ENCODE results near the gene CCDC186.
"Not testable (repeated sequence)": the region's sequence is repeated elsewhere in the genome, so short reads cannot be mapped to it uniquely, and the experiment has no call there.

The CCDC186 gene

GRCh38 chr10:114172776-114173602 lies 1.0 kb downstream of the CCDC186 start:
- no peak for DNase-seq

DNA sequence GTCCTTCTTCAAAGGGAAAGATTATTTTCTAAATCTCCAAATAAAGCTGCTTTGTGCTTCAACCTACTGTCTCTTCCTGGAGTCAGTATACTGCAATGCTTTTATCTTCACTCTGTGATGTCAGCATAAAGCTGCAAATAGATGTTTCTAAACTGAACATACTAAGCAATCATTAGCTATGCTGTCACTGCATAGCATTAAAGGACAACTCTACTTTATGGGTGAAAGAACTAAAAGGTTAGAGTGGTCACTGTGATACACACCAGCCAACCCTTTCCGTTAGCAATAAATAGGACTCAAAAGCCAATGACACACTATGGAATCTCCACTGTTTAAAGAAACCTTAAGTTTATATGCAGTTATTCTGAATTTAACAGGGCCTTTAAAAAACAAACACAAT lies 1.8 kb downstream of the CCDC186 start:
- DNase-seq = no peak

- no peak for DNase-seq
Observed at GRCh38 chr10:114168450-114169009, 5.5 kb downstream of the CCDC186 start.

DNA sequence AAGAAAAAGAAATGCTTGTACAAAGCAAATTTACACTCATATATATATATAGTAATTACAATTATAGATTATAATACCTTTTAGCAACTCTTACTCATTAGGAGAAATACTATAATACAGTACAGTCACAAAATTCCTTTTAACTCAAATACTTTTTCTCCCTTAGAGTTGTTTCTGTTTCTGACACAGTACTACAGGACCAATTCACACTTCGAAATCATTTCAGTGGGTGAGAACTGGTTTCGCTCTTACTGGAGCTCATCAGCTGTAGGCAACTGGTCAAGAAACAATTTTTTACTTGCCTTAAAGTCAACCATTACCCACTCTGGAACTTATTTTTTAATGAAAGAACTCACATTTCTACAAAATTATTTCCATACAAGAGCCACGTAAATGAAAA lies 6.0 kb downstream of the CCDC186 start:
- no peak for DNase-seq

GRCh38 chr10:114166494-114166893 lies 7.5 kb downstream of the CCDC186 start:
- no peak for DNase-seq

DNA sequence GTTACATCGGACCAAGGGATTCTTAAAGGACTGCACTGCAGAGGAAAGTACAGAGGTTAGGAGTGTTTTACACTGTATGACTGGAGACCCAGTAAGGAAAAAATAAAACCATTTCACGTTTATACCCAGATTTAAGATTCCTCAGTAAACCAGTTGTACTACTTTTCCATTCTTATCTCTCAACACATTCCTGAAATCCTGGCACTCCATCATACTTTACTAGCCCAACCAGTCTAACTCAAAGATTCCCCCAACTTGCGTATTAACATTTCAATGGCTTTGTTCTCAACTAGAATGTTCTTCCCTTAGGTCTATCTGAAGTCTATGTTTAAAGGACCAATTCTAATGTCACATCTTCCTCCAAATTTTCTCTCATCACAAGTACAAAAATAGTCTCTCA lies 8.0 kb downstream of the CCDC186 start:
- DNase-seq = no peak

DNA sequence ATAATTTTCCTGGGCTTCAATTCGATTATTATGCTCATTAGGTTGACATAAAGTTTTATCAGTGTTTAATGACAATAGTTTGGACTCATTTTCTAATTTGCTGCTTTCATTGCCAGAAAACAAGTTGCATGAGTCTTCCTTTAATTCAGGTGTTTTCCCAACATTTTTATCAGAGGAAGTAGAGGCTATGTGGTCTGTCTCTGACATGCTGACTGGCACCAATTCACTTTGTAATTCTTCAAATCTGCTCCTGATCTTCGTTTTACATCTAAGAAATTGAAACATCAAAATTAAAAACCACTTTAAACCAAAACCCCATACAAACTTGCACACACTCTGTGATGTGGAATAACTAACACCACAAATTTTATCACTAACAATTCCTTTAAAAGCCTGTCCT lies 10.9 kb downstream of the CCDC186 start:
- no peak for DNase-seq

GRCh38 chr10:114157912-114158311 lies 16.1 kb downstream of the CCDC186 start:
- DNase-seq = no peak

GRCh38 chr10:114151892-114152291 lies 22.1 kb downstream of the CCDC186 start:
- DNase-seq = no peak

GRCh38 chr10:114151486-114151885 lies 22.5 kb downstream of the CCDC186 start:
- no peak for DNase-seq

- not testable (repeated sequence) for DNase-seq
Observed at GRCh38 chr10:114149476-114149875, 24.5 kb downstream of the CCDC186 start.

DNA sequence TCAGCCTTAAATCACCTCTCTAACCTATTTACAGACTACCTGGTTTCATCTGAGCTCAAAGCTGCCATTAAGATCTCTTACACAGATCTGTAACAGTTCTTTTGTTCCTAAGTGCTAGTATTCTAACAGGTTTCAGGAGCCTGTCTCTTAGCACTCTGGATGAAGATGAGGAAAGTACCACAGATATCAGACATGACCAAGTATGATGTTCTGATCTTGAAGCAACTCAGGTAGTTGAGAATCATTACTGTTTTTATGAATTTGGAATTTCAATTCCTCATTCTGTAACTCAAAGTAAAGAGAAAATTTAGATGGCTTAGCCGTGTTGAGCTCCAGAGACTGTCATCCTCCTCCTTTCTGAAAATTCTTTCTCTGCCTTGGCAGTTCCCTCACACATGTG lies 30.8 kb downstream of the CCDC186 start:
- no peak for DNase-seq

DNA sequence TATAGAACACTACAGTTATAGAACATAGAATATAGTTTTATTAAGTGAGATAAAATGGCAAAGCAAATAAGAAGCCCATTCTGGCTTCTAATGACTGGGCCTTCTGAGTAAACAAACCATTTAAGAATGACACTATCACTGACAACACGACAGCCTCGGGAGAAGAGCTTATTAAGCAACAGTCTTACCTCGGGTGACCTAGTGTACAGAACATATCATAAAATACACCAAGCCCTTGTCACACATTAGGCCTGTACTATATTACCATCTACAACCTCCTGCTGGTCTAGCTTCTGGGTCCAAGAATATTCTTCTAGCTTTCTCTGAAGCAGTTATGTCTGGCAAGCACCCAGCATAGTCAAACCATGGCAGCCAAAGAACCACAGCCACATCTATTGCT lies 32.0 kb downstream of the CCDC186 start:
- DNase-seq = no peak

GRCh38 chr10:114140827-114141226 lies 33.2 kb downstream of the CCDC186 start:
- DNase-seq = not testable (repeated sequence)

GRCh38 chr10:114140036-114140435 lies 34.0 kb downstream of the CCDC186 start:
- no peak for DNase-seq

GRCh38 chr10:114138581-114138980 lies 35.4 kb downstream of the CCDC186 start:
- no peak for DNase-seq

- no peak for DNase-seq
Observed at GRCh38 chr10:114135476-114135875, 38.5 kb downstream of the CCDC186 start.

- no peak for DNase-seq
Observed at GRCh38 chr10:114131094-114131493, 42.9 kb downstream of the CCDC186 start.

DNA sequence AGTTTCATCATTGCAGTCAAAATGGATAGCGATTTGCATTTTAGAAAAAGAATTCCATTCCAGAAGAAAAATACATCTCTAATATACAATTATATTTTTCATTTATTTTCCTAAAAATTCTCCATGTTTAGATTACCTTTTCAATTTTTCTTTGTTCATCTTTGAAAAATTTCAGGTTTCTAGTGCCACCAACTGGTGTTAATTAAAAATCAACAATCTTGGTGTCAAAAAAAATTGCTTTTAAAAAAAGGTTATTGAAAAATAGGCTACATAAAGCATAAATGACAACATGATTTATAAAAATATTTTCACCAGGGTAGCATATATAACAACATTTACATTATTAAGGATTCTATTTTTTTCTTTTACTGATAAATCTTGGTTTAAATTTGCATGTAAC lies 53.0 kb downstream of the CCDC186 start:
- DNase-seq = no peak

GRCh38 chr10:114118514-114118913 lies 55.5 kb downstream of the CCDC186 start:
- DNase-seq = no peak

DNA sequence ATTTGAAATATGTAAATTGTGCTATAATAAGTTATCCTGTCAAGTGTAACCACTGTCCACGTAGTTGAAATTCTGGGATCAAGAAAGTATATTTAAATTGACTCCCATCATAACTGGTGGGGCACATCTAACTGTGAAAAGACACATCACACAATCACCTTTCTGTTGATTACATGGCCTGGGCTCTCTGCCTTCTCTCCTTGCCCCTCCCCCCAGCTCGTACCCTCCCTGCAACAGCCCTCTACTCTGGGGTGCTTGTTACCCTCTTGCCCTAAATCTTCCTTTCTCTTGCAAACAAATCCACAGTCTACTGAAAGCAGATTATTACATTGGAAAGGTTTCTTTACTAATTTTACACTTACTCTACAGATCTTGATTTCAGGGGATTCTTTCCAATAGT lies 56.3 kb downstream of the CCDC186 start:
- no peak for DNase-seq

DNA sequence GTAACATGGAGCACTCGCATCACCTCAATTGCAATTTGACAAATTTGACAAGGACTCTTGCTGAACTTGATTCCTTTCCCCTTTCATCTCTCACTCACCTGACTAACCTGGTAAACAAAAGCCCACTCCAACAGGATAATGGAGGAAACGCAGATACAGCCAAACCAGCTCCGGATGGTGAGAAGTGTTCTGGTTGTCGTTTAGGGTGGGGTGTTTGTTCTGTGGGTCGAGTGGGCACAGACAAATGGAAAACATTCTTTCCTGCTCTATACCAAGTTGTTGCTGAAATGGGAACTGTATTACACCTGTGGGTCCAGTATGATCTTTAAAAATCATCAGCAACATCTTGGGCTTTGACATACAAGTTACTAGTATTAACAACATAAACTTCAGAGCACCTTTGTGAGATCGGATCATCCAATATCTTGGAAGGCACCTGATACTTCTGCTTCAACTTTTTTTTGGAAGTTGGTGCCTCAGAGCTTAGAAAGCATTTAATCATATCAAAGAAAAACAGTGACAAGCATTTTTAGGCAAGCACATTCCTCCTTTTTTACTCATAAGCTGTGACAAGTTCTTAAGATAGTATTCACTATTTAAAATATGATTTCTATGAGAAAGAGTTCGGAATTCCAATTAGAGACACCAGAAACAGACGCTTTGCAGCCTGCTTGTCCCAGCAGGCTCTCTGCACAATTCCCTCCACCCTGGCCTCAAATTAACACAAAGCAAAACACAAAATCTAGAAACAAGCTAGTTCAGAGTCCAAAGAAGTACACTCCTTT lies 58.1 kb downstream of the CCDC186 start:
- no peak for DNase-seq

DNA sequence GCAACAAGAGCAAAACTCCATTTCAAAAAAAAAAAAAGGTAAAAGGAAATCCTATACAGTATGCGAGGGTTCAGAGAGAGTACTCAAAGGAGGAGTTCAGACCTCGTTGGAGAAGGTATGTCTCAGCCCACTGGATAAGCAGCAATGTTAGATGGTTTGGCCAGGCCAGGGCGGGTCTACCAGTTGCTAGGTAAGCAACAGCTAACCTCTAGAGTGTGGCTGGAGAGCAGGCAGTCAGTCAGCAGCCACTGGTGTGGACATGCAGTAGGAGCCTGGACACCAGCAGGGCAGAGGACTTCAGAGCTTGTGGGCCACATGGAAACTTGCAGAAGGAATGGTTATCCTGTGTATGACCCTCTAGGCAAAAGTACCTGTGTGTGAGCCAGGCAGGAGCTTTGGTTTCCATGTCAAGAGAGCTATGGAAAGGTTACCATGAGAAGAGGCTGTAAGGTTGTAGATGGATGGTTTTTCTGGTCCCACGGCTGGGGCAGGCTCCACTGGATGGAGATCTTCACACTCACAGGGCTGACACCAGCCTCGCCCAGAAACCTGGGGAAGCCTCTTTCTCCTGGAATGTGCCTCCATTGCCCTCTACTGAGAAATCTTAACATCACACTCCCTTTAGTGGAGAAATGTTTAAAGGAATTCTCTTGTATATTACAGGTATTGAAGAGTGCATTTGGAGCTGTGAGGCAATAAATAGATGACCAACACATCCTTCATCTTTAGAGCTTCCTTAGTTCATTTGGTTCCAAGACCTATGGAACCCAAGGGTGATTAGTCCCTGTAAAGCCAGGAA lies 63.6 kb downstream of the CCDC186 start:
- DNase-seq = no peak

All from activated naive CD4-positive, alpha-beta T cell treated with Interleukin-2 at 50 U/mL for 16 hours (primary cell).